HG02981 (cell line): Measurements from ENCODE around the gene ANKRD60.

Experiments used
- ATAC-seq: cut with Tn5 transposase; IDR thresholded peaks from one replicate; pipeline ENCODE4 v1.9.1; 2021; ENCODE audit warnings: mild to moderate bottlenecking, moderate library complexity; ENCODE audit not compliant: unreplicated experiment

ANKRD60 gene

DNA sequence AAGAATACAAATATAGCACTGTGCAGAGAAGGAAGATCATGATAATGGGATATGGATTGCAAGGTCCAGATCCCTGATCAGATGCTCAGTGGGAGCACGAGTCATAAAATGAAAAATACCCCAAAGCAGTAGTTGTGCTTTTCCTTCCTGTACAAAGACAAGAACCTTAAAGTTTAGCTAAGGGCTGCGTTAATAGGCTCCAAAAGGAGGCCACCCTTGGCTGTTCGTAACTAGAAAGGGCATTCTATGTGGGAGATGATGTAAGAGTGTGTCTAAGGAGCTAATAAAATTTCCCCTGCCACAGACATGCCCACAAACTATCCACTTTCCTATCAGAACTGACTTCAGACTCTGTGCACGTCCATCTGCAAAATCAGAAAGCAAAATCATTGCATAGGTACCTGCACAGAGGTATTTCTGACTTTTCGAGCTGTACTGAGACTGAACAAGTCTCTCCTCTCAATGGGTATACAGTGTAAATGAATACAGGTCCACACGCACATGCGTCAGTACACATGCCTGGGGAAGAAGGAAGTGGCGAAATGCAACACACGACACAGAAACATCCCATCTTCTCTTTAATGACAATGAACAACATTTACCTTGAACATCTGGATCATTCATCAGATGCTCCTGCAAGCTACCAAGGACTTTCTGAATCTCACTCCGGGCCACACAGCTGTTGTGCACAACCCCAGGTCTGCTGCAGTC lies 16.9 kb upstream of the ANKRD60 start:
- ATAC-seq, result no peak

DNA sequence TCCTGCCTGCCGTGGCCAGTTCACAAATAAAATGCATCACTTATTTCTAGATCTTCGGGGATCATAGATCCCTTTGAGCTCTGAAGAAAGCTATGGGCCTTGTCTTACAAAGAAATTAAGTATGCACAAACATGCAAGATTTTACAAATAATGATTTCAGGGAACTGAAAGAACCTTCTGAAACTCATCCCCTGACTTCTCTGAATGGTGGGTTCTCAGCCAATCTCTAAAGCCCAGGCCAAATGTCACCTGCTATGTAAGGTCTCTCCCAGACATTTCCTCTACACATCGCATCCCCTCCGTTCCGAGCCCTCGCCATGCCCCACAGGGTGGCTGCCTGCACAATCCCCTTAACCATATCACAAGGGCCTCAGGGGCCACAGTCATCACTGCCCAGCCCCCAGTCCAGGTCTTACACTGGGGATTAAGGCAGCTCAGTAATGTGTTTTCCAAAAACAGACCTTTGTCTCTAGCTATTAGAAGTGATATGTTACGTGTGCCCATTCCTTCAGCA lies 16.1 kb upstream of the ANKRD60 start:
- no peak for ATAC-seq

DNA sequence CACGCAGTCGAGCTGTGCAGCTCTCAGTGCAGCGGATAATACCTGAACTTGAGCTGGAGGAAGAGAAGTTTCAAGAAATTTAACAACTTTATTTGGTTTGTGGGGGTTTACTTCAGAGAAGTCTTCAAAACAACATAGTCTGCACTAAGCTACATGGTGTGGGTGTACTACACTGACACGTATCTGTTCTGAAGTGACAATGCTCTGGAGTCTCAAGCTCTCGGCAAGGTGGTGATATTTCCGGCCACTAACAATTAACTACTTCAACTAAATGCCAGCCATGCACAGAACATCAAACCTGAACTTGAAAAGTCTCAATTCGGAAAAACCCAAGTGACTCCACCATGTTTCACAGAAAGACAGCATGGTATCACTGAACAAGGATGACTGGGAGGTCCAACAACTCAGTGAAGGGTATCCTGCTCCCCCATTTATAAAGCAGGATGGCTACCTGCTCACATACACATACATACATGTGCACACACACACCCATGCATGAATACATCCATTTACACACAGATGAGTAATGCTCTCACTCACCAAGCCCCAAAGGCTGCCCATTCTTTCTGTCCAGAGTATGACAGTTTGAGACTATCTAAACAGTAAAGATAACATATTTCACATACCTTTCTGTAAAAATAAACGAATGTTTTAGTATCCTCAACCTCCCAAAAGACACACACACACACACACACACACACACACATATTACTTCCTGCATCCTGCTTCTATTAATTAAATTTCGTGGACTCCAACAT lies 15.4 kb upstream of the ANKRD60 start:
- ATAC-seq, result no peak

DNA sequence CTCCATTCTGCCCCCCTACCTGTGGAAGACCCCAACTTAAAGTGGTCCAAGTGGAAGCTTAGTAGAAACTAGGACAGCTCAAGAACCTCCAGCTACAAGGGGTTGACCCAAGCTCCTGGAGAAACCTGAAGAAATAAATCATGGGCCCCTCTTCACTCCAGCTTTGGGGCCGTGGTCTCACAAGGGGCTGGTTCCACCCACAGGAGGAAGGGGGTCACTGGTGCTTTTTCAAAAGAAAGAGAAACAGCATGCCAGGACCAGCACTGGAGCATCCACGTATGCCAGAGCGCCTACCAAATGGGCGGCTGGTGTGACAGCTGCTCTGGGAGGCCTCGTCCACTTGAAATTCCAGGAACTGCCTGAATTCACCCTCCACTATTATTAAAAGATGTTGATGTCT lies 14.4 kb upstream of the ANKRD60 start:
- ATAC-seq, result no peak

DNA sequence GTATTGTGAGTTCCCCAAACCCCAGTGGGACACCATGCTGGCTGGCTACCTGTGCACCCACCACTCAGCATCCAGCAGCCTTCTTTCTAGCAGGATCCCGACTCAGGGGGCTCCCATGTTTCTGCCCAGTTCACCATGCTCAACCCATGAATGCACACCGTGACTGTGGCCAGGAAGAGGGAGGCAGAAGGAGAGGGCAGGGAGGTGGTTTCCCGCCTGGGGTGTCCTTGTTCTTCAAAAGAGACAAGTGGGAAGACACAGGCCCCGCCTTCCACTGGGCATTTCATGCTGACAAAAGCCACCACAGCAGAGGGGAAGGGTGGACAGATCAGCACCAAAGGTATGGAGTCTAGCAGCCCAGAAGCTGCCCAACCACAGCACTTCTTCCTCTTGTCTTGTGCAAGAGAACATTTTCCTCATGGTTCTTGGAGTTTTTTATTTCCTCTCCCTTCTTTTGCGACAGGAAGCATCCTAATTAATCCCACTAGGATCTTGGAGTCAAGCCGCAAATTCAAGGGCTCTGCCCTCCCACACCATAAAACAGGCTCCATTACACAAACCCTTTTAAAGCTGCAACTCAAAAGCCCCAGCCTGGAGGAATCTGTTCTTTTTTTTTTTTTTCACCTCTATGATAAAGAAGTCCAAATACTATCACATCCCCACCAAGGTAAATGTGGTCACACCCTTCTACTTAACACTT lies 13.5 kb upstream of the ANKRD60 start:
- ATAC-seq, result no peak

DNA sequence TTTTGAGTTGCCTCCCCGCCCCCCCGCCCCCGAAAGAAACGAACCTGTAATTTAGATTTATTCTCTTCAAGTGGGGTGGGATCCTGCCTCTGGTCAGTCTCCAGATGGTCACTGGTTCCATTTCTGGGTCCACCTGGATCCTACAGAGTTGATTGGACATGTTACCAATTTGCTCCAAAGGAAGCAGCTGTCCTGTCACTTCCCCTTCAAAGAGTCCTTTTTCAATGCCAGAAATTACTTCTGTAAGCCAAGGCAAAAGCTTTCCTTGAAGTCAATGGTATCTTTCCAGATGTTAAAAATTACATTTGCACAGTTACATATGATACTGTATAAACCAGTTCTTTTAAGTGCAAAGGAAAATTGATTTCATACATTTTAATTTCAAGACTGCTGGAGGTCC lies 12.0 kb upstream of the ANKRD60 start:
- ATAC-seq, result no peak

DNA sequence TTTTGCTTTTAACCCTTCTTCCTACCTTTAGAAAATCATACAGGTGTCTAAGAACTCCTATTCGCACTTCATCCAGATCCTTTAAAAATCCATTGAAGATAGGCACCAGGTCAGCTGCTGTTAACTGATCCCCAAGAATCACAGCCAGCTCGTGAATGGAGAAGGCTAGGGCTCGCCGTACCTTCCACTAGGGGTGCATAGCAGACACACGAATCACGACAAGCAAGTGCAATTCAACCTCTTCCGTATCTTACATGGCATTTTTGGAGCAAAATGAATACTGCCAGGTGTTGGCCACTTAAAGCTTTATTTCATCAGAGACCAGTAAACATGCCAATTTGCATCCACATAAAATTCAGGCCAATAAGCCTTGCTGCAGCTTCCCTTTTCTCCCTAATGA lies 10.8 kb upstream of the ANKRD60 start:
- ATAC-seq, result no peak

DNA sequence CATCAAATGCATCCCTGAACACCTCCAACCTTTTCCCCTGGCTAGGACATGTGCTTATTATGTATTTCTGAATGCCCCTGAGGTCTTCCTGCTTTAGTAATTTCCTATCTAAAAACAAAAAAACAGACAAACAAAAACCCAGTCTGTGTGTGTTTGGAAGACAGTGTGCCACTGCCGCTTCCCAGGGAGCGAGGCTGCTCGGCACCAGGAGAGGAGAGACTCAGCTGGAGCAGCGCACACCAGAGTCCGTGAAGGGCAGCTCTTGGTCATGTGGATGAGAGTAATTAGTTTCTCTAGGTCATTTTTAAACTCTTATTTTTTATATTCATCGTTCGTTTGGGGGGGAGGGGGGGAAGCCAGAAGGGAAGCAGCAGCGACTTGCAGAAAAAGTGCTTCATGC lies 10.0 kb upstream of the ANKRD60 start:
- no peak for ATAC-seq

DNA sequence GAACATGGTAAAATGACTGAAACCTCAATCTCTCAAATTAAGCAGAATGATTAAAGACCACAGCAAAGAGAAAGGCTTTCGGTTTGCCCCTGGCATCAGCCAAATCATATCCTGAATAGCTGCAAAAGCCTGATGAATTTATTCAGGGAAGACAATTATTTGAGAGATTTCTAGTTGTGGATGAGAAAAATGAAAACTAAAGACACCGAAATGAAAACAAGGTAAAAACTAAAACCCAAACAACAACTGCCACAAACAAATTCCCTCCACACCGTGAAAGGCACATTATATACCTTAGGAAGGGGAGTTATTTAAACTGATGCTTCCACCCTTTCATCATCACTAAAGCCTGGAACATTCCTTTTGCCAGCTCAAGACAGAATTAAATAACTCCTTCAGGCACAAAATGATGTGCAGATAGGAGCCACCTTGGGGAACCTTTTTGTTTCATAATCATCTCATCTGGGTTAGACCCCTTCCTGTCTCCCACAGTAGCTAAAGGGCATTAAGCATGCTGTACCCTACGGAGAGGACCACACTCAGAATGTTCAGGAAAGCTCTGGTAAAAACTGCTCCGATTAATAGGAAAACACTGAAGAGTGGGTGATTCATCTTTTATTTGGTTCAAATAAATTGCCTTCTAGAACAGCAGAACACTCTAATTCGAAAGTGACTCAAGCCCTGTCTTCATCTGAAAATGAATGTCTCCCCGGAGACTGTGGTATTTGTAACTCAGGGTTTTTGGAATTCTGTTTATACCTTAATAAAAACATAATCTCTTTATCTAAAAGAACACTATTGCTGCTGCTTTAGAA lies 9.1 kb upstream of the ANKRD60 start:
- ATAC-seq, result no peak

DNA sequence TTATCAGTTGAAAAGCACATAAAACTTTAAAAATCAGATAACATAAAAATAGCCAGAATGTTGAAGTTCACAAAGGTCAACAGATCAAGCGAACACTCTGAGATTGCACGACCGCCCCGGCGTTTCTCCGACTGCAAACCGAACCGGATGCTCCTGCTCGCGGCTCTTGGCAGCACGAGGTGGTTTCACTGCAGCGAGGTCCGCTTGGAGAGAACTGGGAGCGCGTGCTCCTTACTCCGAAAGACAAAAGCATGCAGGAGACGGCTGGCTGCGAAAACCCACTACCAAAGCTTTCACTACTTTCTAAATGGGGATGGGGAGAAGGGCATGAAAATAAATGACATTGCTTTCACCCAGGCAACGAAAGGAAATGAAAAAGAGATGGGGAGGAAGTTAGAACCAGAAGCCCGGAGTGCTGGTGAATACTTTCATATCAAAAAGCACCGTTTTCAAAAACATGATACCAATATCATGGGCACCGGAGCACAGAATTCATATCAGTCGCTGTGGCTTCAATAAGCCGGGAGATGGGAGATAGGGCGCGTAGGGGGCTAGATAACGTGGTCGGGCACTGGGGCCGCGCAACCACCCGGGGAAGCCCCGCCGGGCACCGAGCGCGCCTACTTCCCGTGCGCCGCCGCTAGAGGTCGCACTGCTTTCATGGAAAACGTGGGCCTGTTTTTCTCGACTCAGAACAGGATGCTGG lies 8.3 kb upstream of the ANKRD60 start:
- peak; percentile 90 for ATAC-seq

DNA sequence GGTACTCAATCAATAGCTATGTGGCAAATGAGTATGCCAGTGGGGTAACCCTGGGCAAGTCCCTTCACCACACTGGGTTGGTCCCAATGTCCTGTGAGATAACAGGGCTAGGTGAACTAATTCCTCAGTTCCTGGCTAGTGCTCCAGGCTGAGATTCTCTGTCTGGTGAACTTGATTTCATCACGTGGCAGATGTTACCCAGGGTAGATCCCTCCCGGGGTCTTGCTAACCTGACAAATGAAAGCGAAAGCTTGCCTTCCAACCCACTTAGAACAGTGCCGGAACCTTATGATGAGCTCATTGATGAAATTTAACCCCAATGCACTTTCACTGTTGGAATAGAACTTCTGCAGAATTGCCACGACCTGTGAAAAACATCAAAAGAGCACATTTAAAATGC lies 6.6 kb upstream of the ANKRD60 start:
- ATAC-seq, result no peak

DNA sequence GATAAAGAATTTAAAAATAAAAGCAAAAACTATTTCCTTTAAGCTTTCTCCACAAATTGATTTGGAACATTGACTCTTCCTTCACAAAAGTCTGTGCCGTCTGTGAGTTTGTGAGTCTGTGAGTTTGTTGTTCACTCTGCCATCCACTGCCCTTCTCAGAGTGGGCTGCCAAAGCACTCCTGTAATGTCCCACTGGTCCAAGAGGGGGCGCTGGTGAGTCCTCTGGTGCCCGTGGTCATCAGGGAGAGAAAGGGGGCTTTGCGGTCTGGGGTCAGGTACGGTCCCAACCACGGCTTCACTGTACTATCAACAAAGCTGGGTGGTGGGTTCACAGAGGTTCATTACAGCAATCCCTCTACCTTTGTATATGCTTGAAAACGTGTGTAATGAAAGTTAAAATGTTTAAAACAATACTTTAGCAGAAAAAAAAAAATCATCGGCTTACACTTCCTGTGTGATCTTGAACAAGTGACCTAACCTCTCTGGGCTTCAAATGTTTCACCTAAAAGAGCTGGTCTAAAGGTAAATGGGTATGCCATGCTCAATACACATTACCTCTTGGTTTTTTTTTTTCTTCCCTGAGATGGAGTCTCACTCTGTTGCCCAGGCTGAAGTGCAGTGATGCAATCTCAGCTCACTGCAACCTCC lies 5.6 kb upstream of the ANKRD60 start:
- no peak for ATAC-seq

DNA sequence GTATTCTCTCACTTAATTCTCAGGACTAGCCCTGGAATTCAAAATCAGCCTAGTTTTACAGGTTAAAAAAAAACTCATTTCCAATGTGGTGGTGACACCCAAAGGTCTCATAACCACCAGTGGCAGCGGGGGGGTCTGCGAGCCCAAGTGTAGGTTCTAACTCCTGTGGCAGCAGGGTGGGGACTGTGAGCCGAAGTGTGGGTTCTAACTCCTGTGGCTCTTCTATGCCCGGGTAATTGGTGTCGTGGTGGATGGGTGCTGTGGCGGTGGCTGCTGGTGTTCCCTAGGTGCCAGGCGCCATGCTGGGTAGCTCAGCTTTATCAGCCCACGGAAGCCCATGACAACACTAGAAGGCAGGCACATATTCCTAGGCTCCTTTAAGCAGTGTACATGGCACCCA lies 4.9 kb upstream of the ANKRD60 start:
- ATAC-seq, result no peak

DNA sequence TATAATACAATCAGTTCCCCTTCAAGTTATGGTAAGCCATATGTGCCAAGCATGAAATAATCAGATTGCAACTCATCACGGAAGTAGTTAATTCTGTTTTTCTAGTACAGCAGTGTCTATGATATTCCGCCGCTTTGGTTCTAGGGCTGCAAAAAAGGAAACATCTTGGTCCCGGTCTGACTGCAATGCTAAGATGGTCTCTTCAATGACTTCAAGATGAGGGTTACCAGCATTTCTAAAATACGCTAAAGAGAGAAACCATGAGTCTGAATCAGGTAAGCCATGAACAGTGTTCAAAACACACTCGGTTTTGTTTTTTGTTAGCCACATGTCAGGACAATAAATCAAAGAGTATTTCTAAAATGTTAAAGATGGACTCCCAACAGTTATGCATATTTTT lies 3.2 kb upstream of the ANKRD60 start:
- ATAC-seq, result no peak

DNA sequence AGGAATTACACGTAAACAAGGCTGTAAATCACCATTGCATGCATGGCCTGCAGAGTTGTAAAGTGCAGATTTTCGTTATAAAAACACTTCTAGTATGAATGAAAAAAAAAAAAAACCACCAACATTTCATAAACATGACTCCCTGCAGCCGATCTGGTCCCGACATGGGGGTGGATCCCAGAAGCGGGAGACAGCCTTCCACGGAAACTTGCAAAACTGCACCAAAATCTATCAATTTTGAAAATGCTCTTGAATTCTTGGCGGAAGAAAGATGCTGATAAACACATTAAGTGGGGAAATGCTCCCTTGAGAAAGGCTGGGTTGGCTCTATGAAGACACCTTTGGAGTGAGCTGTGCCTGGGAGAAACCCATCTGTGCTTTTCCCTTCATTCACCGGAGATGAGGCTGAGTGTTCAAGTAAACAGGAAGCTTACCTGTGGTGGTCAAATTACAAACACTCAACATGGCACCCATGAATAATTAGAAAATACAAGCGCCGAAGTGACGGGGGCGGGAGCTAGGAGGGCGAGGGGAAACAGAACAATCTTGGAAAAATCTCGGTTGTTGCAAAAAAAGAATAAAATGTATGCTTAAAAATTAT lies 845 bp upstream of the ANKRD60 start:
- no peak for ATAC-seq

DNA sequence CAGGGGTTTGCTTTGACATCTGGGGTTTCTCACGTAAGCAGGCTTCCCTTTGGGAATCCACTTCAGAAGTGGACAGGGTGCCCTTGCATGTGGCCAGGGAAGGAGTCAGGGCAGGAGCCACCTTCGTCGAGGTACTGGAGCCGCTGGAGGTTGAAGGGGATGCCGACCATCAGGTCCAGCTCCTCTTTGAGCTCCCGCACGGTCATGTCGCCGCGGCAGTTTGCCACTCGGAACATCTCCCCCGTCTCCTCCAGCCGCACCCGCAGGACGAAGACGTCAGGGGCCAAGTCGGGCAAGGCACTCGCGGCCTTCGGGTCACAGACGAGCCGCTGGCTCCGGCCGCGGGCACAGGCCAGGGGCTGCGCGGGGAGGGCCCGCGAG lies 360 bp downstream of the ANKRD60 start:
- ATAC-seq, result no peak

DNA sequence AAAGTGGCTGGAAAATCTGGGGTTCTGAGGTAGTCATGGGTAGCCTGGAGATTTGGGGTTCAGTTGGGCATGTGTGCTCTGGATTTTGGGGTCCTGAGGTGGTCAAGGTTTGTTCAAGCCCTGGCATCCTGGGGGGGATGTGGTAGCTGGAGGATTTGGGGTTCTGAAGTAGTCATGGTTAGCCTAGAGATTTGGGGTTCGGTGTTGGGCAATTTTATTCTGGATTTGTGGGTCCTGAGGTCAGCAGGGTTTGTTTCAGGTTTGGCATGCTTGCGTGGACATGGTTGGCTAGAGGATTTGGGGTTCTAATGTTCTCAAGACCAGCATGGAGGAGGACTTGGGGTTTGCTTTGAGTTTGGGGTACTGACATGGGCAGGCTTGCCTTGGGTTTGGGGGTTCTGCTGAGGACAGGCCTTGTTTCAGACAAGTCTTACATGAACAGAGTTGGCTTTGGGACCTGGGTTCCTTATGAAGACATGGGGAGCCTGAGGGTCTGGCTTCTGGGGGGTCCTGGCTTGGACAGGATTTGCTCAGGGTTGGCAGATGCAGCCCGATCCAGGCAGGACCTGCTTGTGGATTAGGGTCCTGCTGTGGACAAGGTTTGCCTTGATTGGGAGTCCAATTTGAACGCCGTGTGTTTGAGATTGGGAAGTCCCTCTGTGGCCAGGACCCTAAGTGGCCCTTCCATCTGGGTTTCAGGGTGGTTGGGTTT lies 906 bp downstream of the ANKRD60 start:
- ATAC-seq, result no peak

DNA sequence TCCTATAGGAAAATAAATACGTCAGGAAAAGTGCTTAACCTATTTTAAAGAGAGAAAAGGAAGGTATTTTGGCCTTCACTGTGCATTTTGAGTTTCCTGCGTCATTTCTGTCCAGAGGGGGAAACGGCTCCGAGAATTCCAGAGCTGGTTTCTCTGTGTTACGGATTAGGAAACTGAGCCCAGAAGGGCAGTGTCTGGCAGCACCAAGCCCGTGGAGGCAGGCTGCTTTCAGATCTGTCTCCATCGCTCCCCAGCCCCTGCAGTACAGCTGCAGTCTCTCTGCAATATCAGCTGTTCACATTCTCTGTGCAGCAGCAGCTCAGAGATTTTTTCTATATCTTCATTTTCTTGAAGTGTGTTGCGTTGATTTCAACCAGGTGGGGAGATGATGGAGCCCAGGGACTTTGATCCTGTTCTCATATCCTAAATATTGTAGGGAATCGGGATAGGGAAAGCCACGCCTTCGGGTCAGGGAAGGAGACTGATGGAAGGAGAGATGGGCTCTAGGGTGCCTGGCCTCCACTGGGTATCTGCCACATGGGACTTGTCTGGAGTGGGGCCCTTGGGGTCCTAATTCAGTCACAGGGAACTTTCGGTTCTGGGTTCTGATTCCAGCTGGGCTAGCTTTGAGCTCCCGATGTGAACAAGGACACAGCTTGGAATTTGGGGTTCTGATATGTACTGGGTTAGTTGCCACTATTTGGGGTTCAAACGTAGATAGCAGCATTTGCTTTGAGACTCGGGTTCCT lies 2.8 kb downstream of the ANKRD60 start:
- no peak for ATAC-seq
